ENCODE results near the gene CTBP2.

Gene CTBP2

DNA sequence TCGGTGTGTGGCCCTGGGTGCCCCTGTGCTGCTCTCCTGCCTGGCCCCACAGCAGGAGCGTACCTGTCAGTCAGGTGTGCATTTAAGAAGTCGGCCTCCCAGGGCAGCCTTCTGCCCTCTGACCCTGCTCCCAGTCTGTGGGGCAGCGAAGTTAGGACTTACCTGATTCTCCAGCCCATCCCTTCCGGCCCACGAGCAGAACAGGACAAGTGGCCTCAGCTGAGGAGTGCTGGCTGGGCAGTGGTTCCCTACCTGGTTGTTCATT, 24.7 kb downstream of the CTBP2 start:
- peaks cover 69% of the 10 kb centered on the region for H3K4me1 Mint-ChIP-seq
- TF ChIP-seq, protein P1, sequence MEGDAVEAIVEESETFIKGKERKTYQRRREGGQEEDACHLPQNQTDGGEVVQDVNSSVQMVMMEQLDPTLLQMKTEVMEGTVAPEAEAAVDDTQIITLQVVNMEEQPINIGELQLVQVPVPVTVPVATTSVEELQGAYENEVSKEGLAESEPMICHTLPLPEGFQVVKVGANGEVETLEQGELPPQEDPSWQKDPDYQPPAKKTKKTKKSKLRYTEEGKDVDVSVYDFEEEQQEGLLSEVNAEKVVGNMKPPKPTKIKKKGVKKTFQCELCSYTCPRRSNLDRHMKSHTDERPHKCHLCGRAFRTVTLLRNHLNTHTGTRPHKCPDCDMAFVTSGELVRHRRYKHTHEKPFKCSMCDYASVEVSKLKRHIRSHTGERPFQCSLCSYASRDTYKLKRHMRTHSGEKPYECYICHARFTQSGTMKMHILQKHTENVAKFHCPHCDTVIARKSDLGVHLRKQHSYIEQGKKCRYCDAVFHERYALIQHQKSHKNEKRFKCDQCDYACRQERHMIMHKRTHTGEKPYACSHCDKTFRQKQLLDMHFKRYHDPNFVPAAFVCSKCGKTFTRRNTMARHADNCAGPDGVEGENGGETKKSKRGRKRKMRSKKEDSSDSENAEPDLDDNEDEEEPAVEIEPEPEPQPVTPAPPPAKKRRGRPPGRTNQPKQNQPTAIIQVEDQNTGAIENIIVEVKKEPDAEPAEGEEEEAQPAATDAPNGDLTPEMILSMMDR (IDR thresholded peaks at IDR 0.05; ENCODE audit: unreplicated experiment in 3 of 3), result no peak
- peaks cover 4% of the 10 kb centered on the region for H3K27me3 Mint-ChIP-seq (ENCODE audit: low read depth)
- H3K9me3 Mint-ChIP-seq, result no peaks in the 10 kb centered on the region
- H3K27ac Mint-ChIP-seq, result no peak overlapping the region
- H3K4me3 Mint-ChIP-seq, result no peak overlapping the region
- peaks cover 69% of the 10 kb centered on the region for H3K36me3 Mint-ChIP-seq (ENCODE audit: low read depth)

DNA sequence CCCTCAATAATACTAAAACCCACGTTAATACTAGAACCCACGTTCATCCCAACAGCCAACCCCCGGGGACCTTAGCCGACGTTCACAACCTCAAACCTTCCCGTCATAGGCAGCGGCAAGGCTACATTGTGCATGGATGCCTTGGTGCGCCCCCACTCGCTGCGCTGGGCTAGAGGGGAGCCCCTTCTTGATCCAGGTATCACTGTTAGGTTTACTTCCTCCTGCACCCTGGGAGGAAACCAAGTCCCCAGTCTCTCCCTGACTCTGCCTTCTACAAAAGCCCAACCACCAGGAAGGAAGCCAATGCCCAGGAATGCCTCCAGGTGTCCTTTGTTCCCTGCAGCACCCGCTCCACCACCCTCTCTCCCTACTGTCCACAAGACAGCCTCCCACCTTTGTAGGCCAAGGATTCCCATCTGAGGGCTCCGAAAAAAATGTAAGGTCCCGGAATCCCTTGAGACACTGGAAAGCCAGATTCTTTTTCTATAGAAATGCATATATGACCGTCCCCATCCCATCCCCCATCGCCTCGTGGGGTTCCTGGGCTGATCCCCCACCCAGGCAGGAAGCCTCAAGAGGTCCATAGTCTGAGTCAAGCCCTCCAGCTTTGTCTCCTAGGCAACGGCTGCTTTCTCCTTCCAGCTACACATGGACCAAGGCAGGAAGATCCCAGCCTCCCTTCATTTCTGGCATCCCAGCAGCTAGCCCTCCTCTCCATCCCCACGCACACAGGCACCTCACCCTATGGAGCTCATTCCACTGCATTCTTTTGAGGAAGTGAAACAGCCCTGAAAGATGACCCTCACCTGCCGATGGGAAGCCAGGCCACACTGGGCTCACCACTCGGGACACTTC, 25.2 kb downstream of the CTBP2 start:
- Mint-ChIP-seq H3K27me3 (ENCODE audit: low read depth) (peaks cover 4% of the 10 kb centered on the region), H3K9me3 (no peaks in the 10 kb centered on the region), H3K4me1 (peaks cover 69% of the 10 kb centered on the region), H3K27ac (peak overlapping the region in 2 of 3 experiments; percentile 32 to 44), H3K36me3 (ENCODE audit: low read depth) (peaks cover 74% of the 10 kb centered on the region), H3K4me3 (no peak overlapping the region)
- TF ChIP-seq, protein P1 (IDR thresholded peaks at IDR 0.05; ENCODE audit: unreplicated experiment in 3 of 3), result no peak

DNA sequence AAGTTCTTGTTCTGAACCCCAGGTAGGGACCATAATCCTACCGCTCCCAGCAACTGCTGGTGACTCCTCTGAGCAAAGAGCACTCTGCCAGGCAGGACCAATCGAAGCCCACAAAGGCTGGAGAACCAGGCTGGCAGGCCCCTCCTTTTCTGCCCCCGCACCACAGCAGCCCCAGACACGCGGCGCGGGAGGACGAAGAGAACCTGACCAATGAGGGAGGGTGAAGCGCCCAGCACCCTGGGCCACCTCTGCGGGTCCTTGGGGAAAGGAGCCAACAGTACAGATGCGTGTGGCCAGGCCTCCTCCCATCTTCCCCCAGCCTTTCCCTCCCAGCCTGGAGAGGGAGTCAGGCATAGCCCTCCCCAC, 25.9 kb downstream of the CTBP2 start:
- H3K27ac Mint-ChIP-seq, result no peak overlapping the region
- H3K4me3 Mint-ChIP-seq, result no peak overlapping the region
- peaks cover 77% of the 10 kb centered on the region for H3K36me3 Mint-ChIP-seq (ENCODE audit: low read depth)
- H3K4me1 Mint-ChIP-seq, result peaks cover 66% of the 10 kb centered on the region
- no peaks in the 10 kb centered on the region for H3K9me3 Mint-ChIP-seq
- TF ChIP-seq, protein P1 (IDR thresholded peaks at IDR 0.05; ENCODE audit: unreplicated experiment in 3 of 3), result no peak
- H3K27me3 Mint-ChIP-seq (ENCODE audit: low read depth), result peaks cover 4% of the 10 kb centered on the region

DNA sequence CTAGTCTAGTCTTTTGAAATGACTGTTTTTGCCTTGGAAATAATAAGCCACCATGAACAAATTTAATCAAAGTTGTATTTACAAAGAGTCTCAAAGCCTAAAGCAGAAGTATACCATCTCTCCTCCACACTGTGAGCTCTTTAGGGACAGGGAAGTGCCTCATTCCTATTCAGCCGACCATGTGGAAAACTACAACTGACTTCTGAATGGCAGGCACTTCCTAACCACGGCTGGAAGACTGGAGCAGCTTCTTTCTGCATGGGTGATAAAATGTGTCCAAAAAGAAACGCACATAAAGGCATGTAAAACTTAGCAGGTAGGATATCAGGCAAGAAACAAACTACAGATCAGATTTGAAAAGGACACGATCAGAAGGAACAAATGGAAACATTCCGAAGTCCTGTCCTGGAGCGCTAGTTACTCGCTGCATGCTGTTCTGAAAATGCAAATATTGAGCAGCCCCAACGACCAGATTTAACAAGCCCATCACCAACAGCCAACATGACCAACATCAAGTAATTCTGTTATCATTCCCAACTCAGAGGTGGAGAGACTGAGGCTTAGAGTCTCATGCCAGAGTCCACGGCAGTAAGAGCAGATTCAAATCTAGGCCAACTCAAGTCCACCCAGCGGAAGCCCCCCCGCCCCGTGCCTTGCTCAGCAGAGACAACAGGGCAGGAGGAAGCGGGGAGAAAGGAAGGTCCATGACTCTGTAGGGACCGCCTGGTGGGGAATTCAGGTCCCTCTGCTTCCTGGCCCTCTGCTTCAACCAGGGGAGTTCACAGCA, 26.5 kb downstream of the CTBP2 start:
- Mint-ChIP-seq H3K27ac (peak overlapping the region; percentile 57 to 78 (median 75)), H3K4me3 (no peak overlapping the region), H3K4me1 (peaks cover 68% of the 10 kb centered on the region)

DNA sequence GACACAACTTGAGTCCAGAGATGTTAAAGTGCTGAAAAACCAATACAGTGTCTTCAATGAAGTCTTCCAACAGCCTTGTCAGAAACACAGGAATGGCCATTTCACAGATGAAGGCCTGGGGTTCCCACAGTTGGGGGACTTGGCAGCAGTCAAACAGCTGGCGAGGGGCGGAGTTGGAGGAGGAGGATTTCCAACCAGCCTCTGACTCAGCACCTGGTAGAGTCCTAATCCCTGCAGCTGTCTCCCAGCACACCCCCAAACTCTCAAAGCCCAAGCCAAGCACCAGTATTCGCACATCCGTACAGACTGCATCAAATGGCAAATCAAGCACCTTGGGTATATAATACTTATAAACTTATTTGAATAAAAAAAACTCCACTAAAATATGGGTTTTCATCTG, 28.0 kb downstream of the CTBP2 start:
- peaks cover 78% of the 10 kb centered on the region for H3K36me3 Mint-ChIP-seq (ENCODE audit: low read depth)
- H3K9me3 Mint-ChIP-seq, result no peaks in the 10 kb centered on the region
- TF ChIP-seq, protein P1 (IDR thresholded peaks at IDR 0.05; ENCODE audit: unreplicated experiment in 3 of 3), result no peak
- no peak overlapping the region for H3K4me3 Mint-ChIP-seq
- peak overlapping the region in 2 of 3 experiments; percentile 57 to 78 for H3K27ac Mint-ChIP-seq
- H3K27me3 Mint-ChIP-seq (ENCODE audit: low read depth), result peaks cover 4% of the 10 kb centered on the region
- H3K4me1 Mint-ChIP-seq, result peaks cover 55% of the 10 kb centered on the region

More for the DNA sequence above, 26.5 kb downstream of the CTBP2 start:
- Mint-ChIP-seq H3K9me3 (no peaks in the 10 kb centered on the region), H3K27me3 (ENCODE audit: low read depth) (peaks cover 4% of the 10 kb centered on the region), H3K36me3 (ENCODE audit: low read depth) (peaks cover 79% of the 10 kb centered on the region)
- TF ChIP-seq, protein P1 (IDR thresholded peaks at IDR 0.05; ENCODE audit: unreplicated experiment in 3 of 3), result no peak
